T1000 (cell line): Measurements from ENCODE around the gene ZDHHC16.
A peak's percentile ranks its signal among the peaks of the same experiment; 100 is the strongest.

ENCODE experiments used
- DNase-seq: peaks from one replicate; lab custom pipeline; 2025; ENCODE audit warnings: mixed read lengths; lab: John Stamatoyannopoulos, UW

The ZDHHC16 gene

DNA sequence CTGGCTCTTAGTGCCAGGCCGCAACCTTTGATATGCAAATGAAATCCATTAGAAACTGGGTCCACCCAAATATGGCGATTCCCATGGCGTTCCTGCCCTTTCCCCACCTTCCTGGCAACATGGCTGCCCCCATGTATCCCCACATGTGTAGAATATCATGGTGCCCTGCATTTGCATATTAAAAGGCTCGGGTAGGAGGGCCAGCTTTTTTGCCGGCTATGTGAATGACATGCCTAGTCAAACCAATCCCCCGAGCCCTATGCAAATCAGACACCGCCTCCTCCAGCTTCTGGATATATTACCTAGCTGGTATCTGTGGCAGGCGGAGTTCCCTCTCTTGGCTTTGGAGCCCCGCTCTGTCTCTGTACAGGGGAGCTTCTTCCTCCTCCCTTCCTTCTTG is 34.0 kb downstream of the ZDHHC16 start:
- no peak for DNase-seq

DNA sequence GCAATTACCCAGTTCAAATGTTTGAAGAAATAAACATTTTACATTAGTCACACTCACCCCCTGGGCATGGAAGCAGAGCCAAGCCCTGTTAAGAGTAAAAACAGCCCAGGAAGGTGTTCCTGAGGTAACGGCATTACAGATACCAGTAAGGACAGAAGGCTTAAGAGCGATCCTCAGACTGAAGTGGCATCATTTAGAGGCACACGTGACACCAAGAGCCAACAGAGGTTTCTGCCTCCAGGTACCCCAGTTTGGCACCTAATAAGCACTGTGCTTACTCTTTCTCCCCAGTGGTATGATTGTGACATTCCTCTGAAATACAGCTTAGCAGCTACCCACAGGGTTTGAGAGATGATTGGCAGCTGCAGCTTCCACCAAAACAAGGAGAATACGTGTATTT is 35.1 kb downstream of the ZDHHC16 start:
- peak; percentile 51 for DNase-seq

DNA sequence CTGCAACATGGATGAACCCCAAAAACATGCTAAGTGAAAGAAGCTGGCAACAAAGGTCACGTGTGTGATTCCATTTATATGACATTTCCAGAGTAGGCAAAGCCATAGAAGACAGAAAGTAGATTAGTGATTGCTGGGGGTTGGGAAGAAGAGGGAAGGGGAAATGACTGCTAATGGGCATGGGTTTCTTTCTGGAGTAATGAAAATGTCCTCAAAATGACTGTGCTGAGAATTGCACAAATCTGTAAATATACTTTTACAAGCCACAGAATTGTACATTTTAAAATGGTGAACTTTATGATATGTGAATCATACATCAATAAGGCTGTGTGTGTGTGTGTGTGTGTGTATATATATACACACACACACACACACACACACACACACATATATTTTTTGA is 36.4 kb downstream of the ZDHHC16 start:
- no peak for DNase-seq

- no peak for DNase-seq
Measured at GRCh38 chr10:97483506-97483905, 37.5 kb downstream of the ZDHHC16 start.

DNA sequence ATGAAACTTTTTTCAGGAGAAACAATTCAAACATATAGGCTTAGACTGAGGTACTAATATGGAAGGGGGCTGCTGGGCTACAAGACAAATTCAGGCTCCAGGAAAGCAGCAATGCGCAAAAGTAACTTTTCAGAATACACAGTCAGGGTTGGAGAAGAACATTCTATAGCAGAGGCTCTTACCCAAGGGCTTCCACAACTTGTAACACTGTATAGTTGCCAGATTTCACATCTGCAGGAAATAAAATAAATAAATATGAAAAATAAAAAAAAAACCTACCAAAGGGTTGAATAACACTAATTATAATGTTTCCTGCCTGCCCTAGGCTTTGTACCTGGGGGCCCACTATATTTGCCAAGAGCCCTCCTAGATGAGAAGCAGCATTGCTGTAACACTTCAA is 37.9 kb downstream of the ZDHHC16 start:
- DNase-seq, result no peak

DNA sequence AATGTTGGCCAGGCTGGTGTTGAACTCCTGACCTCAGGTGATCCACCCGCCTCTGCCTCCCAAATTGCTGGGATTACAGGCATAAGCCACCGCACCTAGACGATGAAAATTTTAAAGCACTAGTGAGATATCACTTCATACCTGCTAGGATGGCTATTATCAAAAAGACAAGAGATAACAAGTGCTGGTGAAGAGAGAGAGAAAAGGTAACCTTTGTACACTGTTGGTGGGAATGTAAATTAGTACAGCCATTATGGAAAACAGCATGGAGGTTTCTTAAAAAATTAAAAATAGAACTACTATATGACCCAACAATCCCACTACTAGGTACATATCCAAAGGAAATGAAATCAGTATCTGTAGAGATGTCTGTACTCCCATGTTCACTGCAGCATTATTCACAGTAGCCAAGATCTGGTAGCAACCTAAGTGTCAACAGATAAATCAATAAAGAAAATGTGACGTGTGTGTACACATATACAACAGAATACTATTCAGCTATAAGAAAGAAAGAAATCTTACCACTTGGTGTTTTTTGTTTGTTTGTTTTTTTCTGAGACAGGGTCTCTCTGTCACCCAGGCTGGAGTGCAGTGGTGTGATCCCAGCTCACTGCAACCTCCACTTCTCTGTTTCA is 39.8 kb downstream of the ZDHHC16 start:
- DNase-seq, result no peak

GRCh38 chr10:97490592-97490991 is 44.6 kb downstream of the ZDHHC16 start:
- no peak for DNase-seq

GRCh38 chr10:97494151-97494550 is 48.2 kb downstream of the ZDHHC16 start:
- no peak for DNase-seq

- no peak for DNase-seq
Measured at GRCh38 chr10:97494863-97495506, 49.0 kb downstream of the ZDHHC16 start.

DNA sequence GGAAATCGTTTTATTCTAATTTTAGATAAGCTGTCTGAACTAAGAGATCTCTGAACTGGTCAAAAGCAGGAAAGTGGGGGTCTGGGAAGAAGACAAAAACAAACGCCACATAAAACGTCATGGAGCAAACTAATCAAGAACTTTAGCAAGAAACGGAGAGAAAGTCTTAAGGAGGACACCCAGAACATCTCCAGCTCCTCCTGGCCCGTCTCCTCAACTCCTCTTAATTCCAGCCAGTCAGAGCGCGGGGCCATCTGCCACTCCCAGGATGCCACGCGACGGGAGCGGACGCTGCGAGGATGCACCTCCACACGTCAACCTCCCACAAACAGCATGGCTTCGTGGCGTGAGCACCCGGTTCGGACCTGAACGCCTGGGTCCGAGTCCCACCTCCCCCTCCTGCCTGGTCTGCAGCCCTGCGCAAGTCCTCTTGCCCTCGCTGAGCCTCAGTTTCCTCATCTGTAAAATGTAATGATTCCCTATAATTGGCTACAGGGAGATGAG is 51.6 kb downstream of the ZDHHC16 start:
- peak; percentile 77 for DNase-seq

DNA sequence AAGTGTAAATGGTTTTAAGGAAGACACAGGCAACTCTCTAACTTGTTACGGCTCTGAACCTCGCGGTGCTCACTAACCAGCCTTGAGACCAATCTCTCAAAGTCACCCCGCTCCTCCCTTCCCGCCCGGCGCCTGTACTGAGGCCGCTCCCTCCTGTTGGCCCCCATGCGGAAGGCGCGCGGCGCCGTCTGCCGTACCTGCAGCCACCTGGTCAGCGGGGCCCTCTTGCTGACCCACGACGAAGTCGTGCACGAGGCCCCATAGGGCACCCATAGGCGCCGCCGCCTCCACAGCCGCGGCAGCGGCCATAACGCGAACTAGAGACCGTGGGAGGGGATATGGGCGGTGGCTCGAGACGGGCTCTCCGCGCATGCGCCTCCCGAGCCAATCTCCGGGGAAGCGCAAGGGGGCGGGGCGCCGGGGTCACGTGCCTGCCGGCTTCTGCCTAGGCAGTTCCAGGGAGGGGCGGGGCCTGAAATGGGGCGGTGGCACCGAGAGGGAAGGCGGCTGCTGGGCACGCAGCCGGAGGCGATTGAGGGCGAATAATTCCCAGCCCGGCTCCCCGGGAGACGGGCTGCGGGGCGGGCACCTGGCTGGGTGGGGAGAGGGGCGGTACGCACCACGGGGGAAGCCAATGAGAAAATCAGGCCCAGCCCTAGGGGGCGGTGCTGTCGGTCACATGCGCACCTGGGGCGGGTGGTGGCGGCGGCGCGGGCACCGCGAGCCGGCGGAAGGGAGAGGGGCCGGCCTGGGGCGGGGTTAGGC is 52.3 kb downstream of the ZDHHC16 start, which contains the start of gene MMS19:
Gene MMS19 (minus strand): TSS at position 347 of the 765 bp plus-strand sequence. CDS start 38 bp downstream, at position 309.
- peak; percentile 100 for DNase-seq

DNA sequence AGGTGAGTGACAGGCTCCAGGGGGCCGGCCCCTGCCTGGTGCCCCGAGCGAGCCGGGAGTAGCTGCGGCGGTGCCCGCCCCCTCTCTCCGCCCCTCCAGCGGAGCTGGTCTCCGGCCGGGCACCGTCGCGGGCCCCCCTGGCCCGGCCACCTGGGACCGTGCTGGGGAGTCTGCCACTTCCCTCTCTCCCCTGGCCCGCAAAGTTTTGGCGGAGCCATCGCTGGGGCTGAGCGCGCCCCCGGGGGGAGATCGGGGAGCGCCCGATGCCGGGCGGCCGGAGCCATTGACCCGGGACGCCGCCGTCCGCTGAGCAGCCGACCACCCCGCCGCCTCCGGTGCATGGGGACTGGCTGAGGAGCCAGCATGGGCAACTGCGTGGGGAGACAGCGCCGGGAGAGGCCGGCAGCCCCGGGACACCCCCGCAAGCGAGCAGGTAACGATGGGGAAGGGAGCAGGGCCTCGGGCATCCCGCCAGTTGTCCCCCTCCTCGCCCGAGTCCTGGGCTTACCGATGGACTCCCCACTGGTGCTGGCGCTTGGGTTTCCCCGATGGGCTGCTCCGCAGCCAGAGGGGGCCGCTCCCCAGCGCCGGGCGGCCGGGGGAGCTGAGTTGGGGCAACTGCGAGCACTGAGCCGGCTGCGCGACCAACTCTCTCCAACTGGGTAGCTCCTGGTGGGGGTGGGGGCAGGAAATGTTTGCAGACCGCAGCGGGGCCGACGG is 53.0 kb downstream of the ZDHHC16 start, which contains the start of gene UBTD1:
Gene UBTD1 (plus strand): TSS at position 84 of the 720 bp plus-strand sequence. CDS start 280 bp downstream, at position 364.
- peak; percentile 51 for DNase-seq

GRCh38 chr10:97499561-97500296 is 53.8 kb downstream of the ZDHHC16 start:
- DNase-seq, result peak; percentile 51

DNA sequence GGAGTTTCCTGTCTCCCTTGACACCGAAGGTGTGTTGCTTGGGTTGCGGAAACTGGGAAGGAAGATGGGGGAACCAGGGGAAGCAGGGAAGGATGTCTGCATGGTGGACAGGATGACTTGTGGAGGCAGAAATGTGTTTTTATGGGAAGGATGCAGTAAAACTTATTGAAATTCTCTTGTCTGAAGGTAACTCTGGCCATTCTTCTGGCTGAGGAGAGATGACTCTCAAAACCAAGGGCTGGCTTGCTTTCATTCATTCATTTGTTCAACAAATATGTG is 54.3 kb downstream of the ZDHHC16 start:
- no peak for DNase-seq

DNA sequence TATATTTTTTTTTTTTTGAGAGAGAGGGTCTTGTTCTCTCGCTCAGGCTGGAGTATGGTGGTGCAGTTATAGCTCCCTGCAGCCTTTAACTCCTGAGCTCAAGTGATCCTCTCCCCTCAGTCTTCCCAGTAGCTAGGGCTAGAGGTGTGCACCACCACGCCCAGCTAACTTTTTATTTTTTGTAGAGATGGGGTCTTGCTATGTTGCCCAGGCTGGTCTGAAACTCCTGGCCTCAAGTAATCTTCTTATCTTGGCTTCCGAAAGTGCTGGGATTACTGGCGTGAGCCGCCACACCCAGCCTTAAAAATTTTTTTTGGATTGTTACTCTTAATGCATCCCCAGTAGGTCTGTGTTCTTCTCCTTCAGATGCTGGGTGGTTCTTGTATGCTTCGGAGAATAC is 56.9 kb downstream of the ZDHHC16 start:
- no peak for DNase-seq

- no peak for DNase-seq
Measured at GRCh38 chr10:97503406-97503805, 57.4 kb downstream of the ZDHHC16 start.

DNA sequence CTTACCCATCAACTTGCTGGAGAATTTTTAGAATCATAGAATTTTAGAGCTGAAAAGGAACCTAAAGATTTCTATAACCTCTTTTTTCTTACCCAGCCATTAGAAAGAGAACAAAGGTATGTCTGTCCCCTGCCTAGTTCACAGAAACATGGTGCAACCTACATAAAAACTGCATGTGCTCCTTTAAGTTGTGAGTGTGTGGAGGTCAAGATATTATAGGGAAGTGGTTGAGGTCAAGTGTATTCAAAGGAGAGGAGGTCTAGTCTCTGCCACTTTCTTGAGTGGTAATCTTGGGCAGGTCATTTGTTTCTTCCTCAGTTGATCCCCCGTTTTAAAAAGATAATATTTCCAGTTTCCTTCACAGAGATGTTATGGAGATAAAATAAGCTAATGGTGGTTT is 59.2 kb downstream of the ZDHHC16 start:
- no peak for DNase-seq

- no peak for DNase-seq
Measured at GRCh38 chr10:97506199-97506991, 60.4 kb downstream of the ZDHHC16 start.
